ENCODE measurements around the gene SLC28A1.

GRCh38 chr15:84950570-84951111 is 66.2 kb downstream of the SLC28A1 start:
- TF ChIP-seq CTCF (IDR thresholded peaks at IDR 0.05), result no peak
- no peak for TF ChIP-seq ZFX (IDR thresholded peaks at IDR 0.05; ENCODE audit: borderline replicate concordance)

All from 22Rv1 (cell line).